NK-92 (cell line): ENCODE data around the gene PFKP.

Experiments used
- DNase-seq: peaks from one replicate; lab custom pipeline; 2025; ENCODE audit not compliant: unreplicated experiment; lab: John Stamatoyannopoulos, UW

PFKP gene

DNA sequence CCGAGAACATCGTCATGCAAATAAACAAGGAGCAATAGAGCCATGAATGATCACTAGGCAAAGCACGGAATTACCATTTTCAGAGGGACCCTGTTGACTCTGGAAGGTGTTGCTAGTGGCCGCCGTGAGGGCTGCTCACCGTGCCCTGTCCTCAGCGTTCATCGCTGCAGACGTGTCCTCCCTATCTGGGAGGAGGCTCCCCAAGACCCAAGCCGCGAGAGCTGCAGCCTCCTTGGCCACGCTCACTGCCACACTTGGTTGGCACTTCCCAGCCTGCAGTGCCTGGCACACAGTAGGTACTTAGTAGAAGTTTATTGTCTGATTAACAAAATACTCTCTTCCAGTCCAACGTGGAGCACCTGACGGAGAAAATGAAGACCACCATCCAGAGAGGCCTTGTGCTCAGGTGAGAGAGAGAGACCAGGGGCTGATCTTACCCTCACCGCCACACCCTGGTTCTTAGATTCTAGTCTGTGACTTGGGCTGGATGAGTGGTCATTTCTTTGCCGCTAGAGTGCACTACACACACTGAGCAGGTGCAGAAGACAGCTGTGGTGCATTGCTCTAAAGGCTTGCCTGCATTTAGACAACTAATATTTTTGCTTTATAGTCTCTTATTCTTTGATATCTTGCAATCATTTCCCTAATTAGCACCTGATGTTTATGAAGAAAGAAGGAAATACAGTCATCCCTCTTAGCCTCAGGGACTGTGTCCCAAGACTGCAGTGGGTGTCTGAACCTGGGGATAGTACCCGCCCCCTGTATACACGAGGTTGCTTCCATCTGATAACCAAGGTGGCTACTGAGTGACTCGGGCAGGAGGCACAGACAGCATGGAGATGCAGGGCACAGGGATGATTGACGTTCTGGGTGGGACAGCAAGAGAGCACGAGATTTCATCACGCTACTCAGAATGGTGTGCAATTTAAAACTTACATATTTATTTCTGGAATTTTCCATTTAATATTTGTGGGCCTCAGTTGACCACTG lies 65.0 kb downstream of the PFKP start:
- DNase-seq: no peak

DNA sequence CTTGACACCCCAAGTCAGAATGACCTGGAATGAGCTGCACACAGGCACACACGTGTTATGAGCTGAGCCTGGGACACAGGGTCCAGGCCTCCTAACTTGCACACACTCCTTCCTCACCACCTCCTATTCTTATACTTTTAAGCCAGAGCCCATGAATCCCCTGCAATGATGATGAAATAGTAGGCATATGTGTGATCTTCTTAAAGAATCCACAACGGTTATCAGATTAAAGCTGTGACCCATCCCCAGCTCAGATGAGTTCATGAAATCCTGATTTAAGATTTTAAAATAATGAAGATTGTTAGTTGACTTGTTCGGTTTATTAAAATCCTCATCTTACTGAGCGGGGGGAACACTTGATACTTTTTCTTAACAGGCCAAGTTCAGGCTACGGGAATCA lies 66.6 kb downstream of the PFKP start:
- DNase-seq: no peak

DNA sequence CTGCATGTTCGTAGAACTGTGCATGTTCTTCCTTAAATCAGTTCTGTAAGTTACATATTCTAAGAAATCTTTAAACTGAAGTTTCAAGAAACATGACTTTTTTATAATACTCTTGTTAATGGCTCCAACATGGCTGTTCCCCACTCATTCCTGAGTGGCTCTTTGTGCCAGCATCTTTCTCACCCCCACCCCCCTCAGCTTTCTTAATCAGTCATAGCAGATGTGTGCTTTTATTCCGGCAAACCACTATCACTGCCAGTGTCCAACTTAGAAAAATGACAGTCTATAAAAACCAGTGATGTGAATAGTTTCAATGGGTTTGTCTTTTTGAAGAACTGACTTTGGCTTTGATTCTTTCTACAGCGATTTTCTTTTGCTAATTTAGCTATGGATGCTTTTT lies 67.7 kb downstream of the PFKP start:
- DNase-seq: no peak

DNA sequence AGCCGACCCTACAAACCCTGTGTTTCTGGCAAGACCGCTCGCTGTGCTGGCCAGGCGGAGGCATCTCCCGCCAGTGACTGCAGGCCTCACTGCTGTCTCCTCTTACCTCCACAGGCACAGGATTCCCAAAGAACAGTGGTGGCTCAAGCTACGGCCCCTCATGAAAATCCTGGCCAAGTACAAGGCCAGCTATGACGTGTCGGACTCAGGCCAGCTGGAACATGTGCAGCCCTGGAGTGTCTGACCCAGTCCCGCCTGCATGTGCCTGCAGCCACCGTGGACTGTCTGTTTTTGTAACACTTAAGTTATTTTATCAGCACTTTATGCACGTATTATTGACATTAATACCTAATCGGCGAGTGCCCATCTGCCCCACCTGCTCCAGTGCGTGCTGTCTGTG lies 69.0 kb downstream of the PFKP start:
- DNase-seq: no peak

- no peak for DNase-seq
Observed at GRCh38 chr10:3136763-3137611, 69.6 kb downstream of the PFKP start.

GRCh38 chr10:3137958-3138726 lies 70.8 kb downstream of the PFKP start:
- DNase-seq: no peak

- no peak for DNase-seq
Observed at GRCh38 chr10:3139216-3139910, 72.0 kb downstream of the PFKP start.

DNA sequence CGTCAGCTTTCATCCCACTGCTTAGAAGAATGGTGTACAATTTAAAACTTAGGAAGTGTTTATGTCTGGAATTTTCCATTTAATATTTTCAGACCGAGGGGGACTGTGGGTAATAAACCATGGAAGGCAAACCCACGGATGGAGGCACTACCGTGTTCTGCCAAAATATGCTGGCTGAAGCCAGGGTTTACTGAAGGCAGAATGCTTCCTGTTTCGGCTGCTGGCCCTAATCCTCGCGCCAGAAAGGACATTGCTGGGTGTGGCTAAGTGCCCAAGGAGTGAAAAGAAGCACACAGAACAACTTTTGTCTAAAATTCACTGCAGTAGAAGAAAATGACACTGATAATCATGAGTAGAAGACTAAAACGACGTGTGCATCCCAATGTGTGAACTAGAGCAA lies 72.9 kb downstream of the PFKP start:
- no peak for DNase-seq

- no peak for DNase-seq
Observed at GRCh38 chr10:3141351-3142005, 74.1 kb downstream of the PFKP start.

DNA sequence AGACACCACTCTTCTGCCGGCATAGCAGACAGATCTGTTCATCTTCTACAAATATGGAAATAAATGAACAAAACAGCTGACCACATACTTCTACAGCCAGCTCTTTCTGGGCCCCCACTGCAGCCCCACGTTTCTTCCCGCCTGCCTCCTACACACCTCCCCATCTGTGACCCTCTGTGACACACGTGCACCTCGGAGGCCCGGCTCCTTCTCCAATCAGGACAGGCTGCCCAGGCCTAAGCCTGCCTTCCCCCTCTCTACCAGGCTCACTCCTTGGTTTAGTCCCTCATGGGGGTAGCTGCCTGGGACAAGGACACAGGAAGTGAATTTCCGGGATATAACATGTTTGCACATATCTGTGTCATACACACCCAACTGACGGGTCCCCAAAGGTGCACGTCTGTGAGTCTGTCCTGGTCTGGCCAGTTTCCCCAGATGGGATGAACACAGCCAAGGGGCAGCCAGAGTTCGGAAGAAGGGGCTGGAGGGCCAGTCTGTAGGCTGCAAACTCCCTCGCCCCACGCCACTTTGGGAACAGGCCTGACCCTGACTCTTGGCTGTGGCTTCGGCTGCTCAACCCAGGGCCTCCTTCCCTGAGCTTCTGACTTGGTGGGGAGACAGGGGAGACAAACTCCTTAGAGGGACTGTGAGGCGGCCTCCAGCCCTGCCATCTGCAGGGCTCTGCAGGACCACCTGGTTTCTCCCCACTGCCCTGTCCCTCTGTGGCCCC lies 75.0 kb downstream of the PFKP start:
- no peak for DNase-seq

GRCh38 chr10:3143366-3143765 lies 76.0 kb downstream of the PFKP start:
- DNase-seq: no peak

DNA sequence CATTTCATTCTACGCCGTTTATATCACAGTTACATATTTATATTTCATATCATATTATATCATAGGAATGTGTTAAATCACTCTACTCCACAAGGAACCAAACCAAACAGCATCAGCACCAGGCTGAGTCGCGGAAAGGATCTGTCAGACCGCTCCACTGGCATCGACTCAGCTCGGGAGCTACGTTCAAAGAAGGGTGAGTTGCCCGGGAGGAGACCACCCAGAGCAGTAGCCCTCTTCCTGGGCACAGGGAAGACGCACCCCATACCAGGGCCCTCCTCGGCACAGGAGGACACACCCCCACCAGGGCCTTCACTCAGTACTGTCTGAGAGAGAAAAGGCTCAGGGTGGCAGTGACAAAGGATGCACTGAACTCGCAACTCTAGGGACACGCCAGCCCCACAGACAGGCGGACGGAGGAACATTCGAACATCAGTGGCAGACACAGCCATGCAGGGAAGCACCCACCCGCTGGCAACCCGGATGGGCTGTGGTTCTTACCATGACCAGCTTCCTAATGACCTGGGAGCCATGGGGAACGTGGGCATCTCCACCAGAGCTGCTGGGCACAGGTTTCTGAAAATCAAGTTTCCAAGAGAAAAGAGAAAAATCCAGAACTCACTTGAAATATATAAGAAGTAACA lies 76.6 kb downstream of the PFKP start:
- no peak for DNase-seq

DNA sequence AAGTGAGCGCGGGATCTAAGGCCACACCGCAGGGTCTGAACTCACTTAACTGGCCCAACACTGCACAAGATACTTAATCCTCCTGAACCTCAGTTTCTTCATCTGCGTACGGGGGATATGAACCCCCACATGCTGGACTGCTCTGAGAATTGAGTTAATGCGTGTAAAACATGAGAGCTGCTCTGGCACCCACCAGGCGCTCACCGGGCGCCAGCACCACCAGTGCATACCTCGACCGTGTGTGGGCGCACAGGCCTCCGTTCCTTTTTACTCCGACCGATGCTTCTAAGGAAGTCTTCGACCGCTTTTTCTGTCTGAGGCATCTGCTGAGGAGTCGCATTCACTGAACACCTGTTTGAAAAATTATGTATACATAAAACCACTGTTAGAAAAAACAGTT lies 78.0 kb downstream of the PFKP start:
- no peak for DNase-seq

DNA sequence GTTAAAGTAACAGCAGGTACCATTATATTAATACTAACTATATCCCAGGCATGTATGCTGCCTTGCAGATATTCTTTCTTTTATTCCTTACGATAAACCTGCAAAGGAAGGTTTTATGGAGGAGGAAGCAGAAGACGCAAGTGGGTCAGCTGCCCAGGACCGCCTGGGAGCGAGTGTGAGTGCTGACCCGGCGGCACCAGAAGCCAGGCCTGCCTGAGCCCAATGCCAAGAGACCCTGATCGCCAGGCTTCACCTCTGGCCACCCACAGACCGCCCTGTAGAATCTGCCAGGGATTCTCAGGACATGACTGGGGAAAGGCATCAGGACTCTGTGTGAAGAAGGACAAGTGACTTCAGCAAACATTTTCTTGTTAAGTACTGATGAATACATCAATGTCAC lies 78.9 kb downstream of the PFKP start:
- no peak for DNase-seq

DNA sequence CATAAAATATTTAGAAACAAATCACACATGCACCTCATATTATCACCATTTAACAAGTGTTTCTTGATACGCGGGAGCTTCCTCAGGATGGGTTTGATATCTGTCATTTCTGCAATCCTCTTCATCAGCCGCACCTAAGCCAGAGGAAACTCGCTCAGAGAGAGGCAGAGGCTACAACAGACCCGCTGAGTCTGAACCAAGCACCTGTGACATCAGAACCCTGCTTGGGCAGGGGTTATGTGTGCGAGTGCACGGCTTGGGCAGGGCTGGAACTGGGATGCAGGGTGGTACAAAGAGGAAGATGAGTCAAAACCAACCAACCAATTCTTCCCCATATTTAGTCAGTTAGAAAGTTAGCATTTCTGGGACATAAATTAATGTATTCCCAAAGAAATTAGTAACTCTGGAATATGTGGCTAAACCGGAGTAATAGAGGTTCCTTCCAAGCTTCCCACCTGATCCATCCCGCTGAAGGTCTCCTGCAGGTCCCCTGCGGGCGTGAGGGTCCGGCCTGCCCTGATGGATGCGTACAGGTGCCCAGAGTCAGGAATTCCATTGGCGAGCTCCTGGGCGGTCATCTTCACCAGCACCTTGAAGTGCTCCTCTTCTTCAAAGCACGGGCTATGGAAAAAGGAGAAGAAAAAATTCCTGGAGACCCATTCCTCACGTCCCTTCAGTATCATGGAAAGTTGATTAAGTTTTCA lies 79.9 kb downstream of the PFKP start:
- DNase-seq: no peak

- no peak for DNase-seq
Observed at GRCh38 chr10:3148041-3148440, 80.7 kb downstream of the PFKP start.

- DNase-seq: no peak
Observed at GRCh38 chr10:3148994-3149393, 81.6 kb downstream of the PFKP start.

DNA sequence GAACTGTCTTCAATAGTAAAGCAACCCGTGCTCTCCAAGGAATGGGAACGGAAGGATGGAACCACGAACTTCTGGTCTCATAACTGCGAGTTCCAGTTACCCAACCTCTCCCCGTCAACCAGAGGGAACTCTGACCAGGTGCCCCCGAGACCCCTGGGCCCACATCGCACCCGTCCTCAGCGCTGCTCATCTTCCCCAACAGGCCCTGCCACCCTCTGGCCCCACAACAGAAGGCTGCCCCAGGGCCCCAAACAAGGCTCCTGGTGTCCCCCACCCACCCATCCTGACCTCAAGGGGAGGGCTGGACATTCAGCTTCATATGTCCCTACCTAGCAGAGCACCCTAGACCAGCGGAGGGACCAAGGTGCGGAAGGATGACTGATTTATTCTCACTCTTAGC lies 82.6 kb downstream of the PFKP start:
- DNase-seq: no peak
